Measurements from ENCODE around the gene UBB.

The UBB gene

DNA sequence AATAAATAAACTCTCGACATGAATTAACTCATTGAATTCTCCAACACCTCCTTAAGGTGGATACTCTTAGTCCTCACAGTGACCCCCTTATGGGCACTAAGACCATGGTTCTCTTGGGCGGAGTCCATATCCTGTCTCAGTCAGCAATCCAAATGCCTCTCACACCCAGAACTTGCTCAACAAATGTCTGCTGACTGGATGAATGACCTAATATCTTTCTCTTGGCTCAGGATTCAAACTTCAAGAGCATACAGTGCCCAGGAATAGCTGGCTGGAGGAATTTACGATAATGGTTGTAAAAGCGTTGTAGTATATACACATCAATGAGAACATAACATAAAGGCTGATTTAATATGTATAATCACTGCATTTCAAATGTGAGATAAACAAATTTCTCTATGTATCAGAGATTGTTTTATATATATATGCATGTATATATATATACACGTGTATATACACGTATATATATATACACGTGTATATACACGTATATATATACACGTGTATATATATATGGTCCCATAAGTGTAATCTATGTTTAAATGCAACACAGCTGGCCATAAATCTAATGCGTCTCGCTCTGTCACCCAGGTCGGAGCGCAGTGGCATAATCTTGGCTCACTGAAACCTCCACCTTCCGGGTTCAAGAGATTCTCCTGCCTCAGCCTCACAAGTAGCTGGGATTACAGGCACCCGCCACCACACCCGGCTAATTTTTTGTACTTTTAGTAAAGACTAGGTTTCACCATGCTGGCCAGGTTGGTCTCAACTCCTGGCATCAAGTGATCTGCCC lies 6.5 kb upstream of the UBB start:
- TF ChIP-seq SIN3A (IDR thresholded peaks at IDR 0.05; ENCODE audit: borderline replicate concordance, insufficient read depth, low read length) = no peak
- TF ChIP-seq, protein P1, sequence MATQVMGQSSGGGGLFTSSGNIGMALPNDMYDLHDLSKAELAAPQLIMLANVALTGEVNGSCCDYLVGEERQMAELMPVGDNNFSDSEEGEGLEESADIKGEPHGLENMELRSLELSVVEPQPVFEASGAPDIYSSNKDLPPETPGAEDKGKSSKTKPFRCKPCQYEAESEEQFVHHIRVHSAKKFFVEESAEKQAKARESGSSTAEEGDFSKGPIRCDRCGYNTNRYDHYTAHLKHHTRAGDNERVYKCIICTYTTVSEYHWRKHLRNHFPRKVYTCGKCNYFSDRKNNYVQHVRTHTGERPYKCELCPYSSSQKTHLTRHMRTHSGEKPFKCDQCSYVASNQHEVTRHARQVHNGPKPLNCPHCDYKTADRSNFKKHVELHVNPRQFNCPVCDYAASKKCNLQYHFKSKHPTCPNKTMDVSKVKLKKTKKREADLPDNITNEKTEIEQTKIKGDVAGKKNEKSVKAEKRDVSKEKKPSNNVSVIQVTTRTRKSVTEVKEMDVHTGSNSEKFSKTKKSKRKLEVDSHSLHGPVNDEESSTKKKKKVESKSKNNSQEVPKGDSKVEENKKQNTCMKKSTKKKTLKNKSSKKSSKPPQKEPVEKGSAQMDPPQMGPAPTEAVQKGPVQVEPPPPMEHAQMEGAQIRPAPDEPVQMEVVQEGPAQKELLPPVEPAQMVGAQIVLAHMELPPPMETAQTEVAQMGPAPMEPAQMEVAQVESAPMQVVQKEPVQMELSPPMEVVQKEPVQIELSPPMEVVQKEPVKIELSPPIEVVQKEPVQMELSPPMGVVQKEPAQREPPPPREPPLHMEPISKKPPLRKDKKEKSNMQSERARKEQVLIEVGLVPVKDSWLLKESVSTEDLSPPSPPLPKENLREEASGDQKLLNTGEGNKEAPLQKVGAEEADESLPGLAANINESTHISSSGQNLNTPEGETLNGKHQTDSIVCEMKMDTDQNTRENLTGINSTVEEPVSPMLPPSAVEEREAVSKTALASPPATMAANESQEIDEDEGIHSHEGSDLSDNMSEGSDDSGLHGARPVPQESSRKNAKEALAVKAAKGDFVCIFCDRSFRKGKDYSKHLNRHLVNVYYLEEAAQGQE (IDR thresholded peaks at IDR 0.05; ENCODE audit: insufficient read depth in 1 of 2, low read depth in 2 of 2, low read length in 2 of 2) = no peak
- no peak for TF ChIP-seq POLR2AphosphoS5 (IDR thresholded peaks at IDR 0.05; ENCODE audit: low read depth, low read length)
- TF ChIP-seq FOXP2 (optimal IDR thresholded peaks at IDR 0.05; ENCODE audit: borderline replicate concordance, extremely low read depth, extremely low read length, insufficient read depth) = no peak
- TF ChIP-seq TAF1 (IDR thresholded peaks at IDR 0.05; ENCODE audit: borderline replicate concordance, insufficient read depth, low read length) = no peak

DNA sequence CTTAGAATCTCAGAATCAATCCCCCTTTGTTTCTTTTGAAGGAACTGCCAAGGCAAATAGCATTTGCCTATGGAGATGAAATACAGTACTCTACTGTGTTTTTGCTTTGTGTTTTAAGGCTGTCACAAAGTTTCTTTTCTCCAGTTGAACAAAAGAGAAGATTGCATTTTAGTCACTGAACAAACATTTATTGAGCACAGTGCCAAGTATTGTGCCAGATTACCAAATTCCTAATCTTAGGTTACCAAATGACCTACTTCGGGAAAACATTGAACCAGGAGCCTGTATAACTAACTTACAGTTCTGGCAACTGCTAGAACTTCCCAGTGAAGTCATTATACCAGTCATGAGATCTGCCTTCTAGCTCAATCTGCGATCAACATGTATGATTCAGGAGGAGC lies 3.0 kb upstream of the UBB start:
- TF ChIP-seq, protein P1 (IDR thresholded peaks at IDR 0.05; ENCODE audit: insufficient read depth in 1 of 2, low read depth in 2 of 2, low read length in 2 of 2) = no peak
- no peak for TF ChIP-seq POLR2AphosphoS5 (IDR thresholded peaks at IDR 0.05; ENCODE audit: low read depth, low read length)
- no peak for TF ChIP-seq FOXP2 (optimal IDR thresholded peaks at IDR 0.05; ENCODE audit: borderline replicate concordance, extremely low read depth, extremely low read length, insufficient read depth)
- no peak for TF ChIP-seq SIN3A (IDR thresholded peaks at IDR 0.05; ENCODE audit: borderline replicate concordance, insufficient read depth, low read length)
- no peak for TF ChIP-seq TAF1 (IDR thresholded peaks at IDR 0.05; ENCODE audit: borderline replicate concordance, insufficient read depth, low read length)

DNA sequence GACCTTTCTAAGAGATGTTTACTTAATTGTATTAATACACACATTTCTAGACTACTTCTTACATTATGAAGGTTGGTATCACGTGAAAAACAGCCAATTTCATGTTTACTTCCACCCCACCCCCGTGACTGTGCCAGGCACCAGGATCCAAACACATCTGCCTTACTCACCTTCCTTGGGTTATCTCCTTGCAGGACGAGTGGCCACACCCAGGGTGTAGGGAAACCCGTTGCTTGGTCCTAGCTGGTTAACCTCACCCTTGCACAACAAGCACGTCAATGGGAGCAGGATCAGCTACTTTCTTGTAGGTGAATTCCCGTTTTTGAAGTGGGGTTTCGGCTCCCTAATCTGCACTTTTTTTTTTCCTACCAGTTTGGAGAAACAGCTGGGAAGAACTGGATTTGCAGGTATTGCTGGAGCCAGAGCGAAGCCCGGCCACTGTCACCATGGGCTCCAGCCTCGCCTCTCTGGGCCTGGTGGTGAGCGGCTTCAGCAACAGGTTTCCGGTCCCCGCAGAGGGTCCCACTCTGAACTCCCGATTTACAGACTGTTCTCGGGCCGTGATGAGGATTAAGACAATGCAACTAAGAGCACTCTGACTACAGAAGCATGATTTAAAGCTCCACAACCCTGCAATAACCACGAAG lies 2.1 kb upstream of the UBB start:
- TF ChIP-seq FOXP2 (optimal IDR thresholded peaks at IDR 0.05; ENCODE audit: borderline replicate concordance, extremely low read depth, extremely low read length, insufficient read depth) (no peak), POLR2AphosphoS5 (IDR thresholded peaks at IDR 0.05; ENCODE audit: low read depth, low read length) (no peak), SIN3A (IDR thresholded peaks at IDR 0.05; ENCODE audit: borderline replicate concordance, insufficient read depth, low read length) (no peak), TAF1 (IDR thresholded peaks at IDR 0.05; ENCODE audit: borderline replicate concordance, insufficient read depth, low read length) (no peak)
- TF ChIP-seq, protein P1 (IDR thresholded peaks at IDR 0.05; ENCODE audit: insufficient read depth in 1 of 2, low read depth in 2 of 2, low read length in 2 of 2) = no peak

DNA sequence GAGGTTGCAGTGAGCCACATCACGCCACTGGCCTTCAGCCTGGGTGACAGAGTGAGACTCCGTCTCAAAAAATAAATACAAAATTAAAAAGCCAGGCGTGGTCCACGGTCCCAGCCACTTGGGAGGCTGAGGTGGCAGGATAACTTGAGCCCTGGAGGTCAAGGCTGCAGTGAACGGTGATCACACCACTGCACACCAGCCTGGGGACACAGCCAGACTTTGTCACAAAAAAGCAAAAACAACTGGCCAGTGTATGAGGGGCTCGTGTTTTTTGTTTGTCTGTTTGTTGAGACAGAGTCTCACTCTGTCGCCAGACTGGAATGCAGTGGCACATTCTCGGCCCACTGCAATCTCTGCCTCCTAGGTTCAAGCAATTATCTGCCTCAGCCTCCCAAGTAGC lies 1.2 kb upstream of the UBB start:
- TF ChIP-seq POLR2AphosphoS5 (IDR thresholded peaks at IDR 0.05; ENCODE audit: low read depth, low read length) (no peak), SIN3A (IDR thresholded peaks at IDR 0.05; ENCODE audit: borderline replicate concordance, insufficient read depth, low read length) (no peak), FOXP2 (optimal IDR thresholded peaks at IDR 0.05; ENCODE audit: borderline replicate concordance, extremely low read depth, extremely low read length, insufficient read depth) (no peak), TAF1 (IDR thresholded peaks at IDR 0.05; ENCODE audit: borderline replicate concordance, insufficient read depth, low read length) (no peak)
- TF ChIP-seq, protein P1 (IDR thresholded peaks at IDR 0.05; ENCODE audit: insufficient read depth in 1 of 2, low read depth in 2 of 2, low read length in 2 of 2) = no peak
